Tibial artery (tissue), 4 donors: ENCODE data around the gene EVA1B.

ENCODE experiments used
- DNase-seq, 2 donors: peaks; one replicate each; pipeline ENCODE4 v3.0.0-alpha.2; 2019
- H3K27ac ChIP-seq, 2 donors: fragments of 200-600 bp; sonication (generic) in 1 of 2; 1 replicate in 1 of 2; 2 replicates in 1 of 2; pipeline ENCODE4 v1.5.1; 2018 to 2019; ENCODE audit warnings: mild to moderate bottlenecking in 1 of 2
- H3K27me3 ChIP-seq, 2 donors: fragments of 200-600 bp; sonication (generic) in 1 of 2; one replicate each; pipeline versions ENCODE4 v1.5.1 to v1.6.0; 2016 to 2019
- H3K36me3 ChIP-seq, 3 donors: fragments of 200-600 bp; sonication (generic) in 2 of 3; one replicate each; pipeline ENCODE4 v1.5.1; 2016 to 2019; ENCODE audit warnings: mild to moderate bottlenecking in 2 of 3
- H3K4me1 ChIP-seq, 4 donors: fragments of 200-600 bp; sonication (generic) in 2 of 4; 1 replicate in 3 of 4; 2 replicates in 1 of 4; pipeline ENCODE4 v1.5.1; 2016 to 2019
- H3K4me3 ChIP-seq, 2 donors: fragments of 200-600 bp; sonication (generic) in 1 of 2; 1 replicate in 1 of 2; 2 replicates in 1 of 2; pipeline ENCODE4 v1.5.1; 2018 to 2019; ENCODE audit warnings: mild to moderate bottlenecking in 2 of 2
- H3K9me3 ChIP-seq, 3 donors: fragments of 200-600 bp; sonication (generic) in 1 of 3; one replicate each; pipeline ENCODE4 v1.5.1; 2016 to 2019
- intact Hi-C: fragments of 100-400 bp; cut with DNase I; formaldehyde crosslinking; loops from one replicate; pipeline ENCODE4 v1.15.0; 2023; ENCODE audit warnings: low total_unique reads
- TF ChIP-seq, protein P1 (sequence below), 2 experiments: fragments of 200-600 bp in 1 of 2; fragments of 450-650 bp in 1 of 2; IDR thresholded peaks; one replicate each; pipeline ENCODE4 v1.5.1; 2017 to 2019; ENCODE audit warnings: antibody characterized with exemption in 2 of 2, mild to moderate bottlenecking in 1 of 2, moderate library complexity in 1 of 2

EVA1B gene

GRCh38 chr1:36350659-36351226, 27.3 kb upstream of the EVA1B start:
- H3K36me3 ChIP-seq = peaks cover 49 to 59% (median 57%) of the 10 kb centered on the region in 3 donors
- peaks cover 10 to 50% (median 43%) of the 10 kb centered on the region in 4 donors for H3K4me1 ChIP-seq
- H3K9me3 ChIP-seq = no peaks in the 10 kb centered on the region
- peak overlapping the region; percentile 11 to 30 for H3K4me3 ChIP-seq
- TF ChIP-seq, protein P1, sequence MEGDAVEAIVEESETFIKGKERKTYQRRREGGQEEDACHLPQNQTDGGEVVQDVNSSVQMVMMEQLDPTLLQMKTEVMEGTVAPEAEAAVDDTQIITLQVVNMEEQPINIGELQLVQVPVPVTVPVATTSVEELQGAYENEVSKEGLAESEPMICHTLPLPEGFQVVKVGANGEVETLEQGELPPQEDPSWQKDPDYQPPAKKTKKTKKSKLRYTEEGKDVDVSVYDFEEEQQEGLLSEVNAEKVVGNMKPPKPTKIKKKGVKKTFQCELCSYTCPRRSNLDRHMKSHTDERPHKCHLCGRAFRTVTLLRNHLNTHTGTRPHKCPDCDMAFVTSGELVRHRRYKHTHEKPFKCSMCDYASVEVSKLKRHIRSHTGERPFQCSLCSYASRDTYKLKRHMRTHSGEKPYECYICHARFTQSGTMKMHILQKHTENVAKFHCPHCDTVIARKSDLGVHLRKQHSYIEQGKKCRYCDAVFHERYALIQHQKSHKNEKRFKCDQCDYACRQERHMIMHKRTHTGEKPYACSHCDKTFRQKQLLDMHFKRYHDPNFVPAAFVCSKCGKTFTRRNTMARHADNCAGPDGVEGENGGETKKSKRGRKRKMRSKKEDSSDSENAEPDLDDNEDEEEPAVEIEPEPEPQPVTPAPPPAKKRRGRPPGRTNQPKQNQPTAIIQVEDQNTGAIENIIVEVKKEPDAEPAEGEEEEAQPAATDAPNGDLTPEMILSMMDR (IDR thresholded peaks at IDR 0.05) = peak in 1 of 2 experiments; percentile 6
- H3K27me3 ChIP-seq = no peaks in the 10 kb centered on the region
- H3K27ac ChIP-seq = peak overlapping the region; percentile 65 to 86
- intact Hi-C loops = no loop called here
- DNase-seq = peak; percentile 50 to 86

DNA sequence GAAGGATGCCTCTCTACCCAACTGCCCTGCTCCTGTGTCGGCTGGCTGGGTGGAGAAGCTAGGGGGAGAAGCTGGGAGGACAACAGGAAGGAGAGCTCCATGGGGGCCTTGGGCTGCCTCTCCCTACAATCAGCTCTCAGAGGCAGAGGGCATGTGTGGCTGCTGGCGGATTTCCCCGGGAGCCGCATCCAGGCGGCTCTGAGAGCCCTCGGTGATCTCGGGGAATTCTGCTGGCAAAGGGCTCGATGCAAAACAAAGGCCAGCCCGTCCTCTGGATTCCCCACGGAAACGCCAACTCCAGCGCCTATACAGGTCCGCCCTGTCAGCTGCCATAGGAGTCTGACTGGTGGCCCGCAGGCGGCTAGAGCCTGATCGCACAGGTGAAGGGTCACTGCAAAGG, 26.4 kb upstream of the EVA1B start:
- TF ChIP-seq, protein P1 (IDR thresholded peaks at IDR 0.05) = no peak
- no peak for DNase-seq
- no peaks in the 10 kb centered on the region for H3K9me3 ChIP-seq
- H3K27ac ChIP-seq = peak overlapping the region; percentile 65 to 86
- H3K36me3 ChIP-seq = peaks cover 48 to 59% (median 57%) of the 10 kb centered on the region in 3 donors
- intact Hi-C loops = no loop called here
- no peaks in the 10 kb centered on the region for H3K27me3 ChIP-seq
- H3K4me1 ChIP-seq = peaks cover 10 to 50% (median 43%) of the 10 kb centered on the region in 4 donors
- H3K4me3 ChIP-seq = no peak overlapping the region

DNA sequence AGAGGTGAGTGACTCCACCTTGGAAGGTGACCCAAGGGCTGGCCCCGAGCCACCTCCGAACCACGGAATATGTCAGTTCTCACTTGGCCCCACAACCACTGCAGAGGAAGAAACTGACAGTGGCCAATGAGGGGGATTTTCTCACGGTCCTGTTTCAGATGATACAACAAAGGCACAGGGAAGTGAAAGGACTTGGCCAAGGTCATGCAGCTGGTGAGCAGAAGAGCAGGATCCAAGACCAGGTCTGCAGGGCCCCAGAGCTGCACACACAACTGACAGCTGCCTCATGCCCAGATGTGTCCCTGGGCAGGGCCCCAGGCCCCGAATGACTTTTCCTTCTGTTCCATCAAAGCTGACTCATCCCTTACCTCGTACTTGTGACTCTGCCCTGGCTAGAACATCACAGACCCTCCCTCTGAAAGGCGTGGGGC, 25.8 kb upstream of the EVA1B start:
- Histone ChIP-seq H3K27ac (peak overlapping the region; percentile 65 to 86), H3K36me3 (peaks cover 42 to 59% (median 57%) of the 10 kb centered on the region in 3 donors), H3K9me3 (no peaks in the 10 kb centered on the region), H3K4me1 (peaks cover 10 to 51% (median 43%) of the 10 kb centered on the region in 4 donors), H3K27me3 (no peaks in the 10 kb centered on the region), H3K4me3 (no peak overlapping the region)
- TF ChIP-seq, protein P1 (IDR thresholded peaks at IDR 0.05) = no peak
- DNase-seq = no peak
- intact Hi-C loops = no loop called here

DNA sequence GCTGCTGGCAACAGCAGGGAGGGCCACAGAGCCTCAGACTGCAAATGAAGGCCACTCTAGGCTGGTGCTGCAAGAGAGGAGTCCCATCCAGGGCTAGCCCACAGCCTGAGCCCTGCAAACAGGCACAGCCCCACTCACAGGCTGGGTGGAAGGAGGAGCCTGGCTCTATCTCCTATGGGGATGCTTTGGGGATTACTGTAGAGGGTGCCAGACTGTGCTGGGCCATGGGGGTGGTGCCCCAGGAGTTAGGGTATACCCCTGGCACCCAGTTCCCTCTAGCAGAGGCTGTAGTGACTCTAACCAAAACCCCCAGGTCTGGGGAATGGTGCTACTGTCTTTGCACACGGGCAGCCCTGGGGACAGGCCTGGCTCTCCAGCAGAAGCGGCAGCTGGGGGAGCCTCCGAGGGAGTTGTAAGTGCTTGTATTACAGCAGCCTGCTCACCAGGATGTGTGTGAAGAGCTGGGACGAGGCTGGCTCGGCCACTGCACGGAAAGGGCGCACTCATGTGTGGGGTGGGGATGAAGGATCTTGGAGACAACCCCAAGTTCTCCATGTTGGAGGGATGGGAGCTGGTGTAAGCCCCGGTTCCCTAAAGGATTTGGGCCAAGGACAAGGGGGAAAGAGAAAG, 23.4 kb upstream of the EVA1B start:
- TF ChIP-seq, protein P1 (IDR thresholded peaks at IDR 0.05) = no peak
- no peaks in the 10 kb centered on the region for H3K9me3 ChIP-seq
- intact Hi-C loops = no loop called here
- H3K4me1 ChIP-seq = peaks cover 8 to 52% (median 37%) of the 10 kb centered on the region in 4 donors
- no peak overlapping the region for H3K27ac ChIP-seq
- peaks cover 42 to 68% (median 66%) of the 10 kb centered on the region in 3 donors for H3K36me3 ChIP-seq
- H3K4me3 ChIP-seq = no peak overlapping the region
- no peak for DNase-seq
- H3K27me3 ChIP-seq = no peaks in the 10 kb centered on the region

GRCh38 chr1:36345353-36345752, 21.9 kb upstream of the EVA1B start:
- Histone ChIP-seq H3K27ac (no peak overlapping the region), H3K9me3 (no peaks in the 10 kb centered on the region), H3K36me3 (peaks cover 53 to 82% (median 81%) of the 10 kb centered on the region in 3 donors), H3K4me3 (no peak overlapping the region), H3K4me1 (peaks cover 3 to 37% (median 22%) of the 10 kb centered on the region in 4 donors), H3K27me3 (no peaks in the 10 kb centered on the region)
- TF ChIP-seq, protein P1 (IDR thresholded peaks at IDR 0.05) = no peak
- no peak for DNase-seq
- intact Hi-C loops = no loop called here
